Measurements from ENCODE around the gene BTBD10.
A peak's percentile ranks its signal among the peaks of the same experiment; 100 is the strongest.

Gene BTBD10

GRCh38 chr11:13391217-13391616 lies 71.8 kb downstream of the BTBD10 start:
- no peak for TF ChIP-seq CTCF (IDR thresholded peaks at IDR 0.05; ENCODE audit: borderline replicate concordance, insufficient read depth, low read depth, low read length)

GRCh38 chr11:13388741-13389140 lies 74.3 kb downstream of the BTBD10 start:
- TF ChIP-seq CTCF (IDR thresholded peaks at IDR 0.05; ENCODE audit: borderline replicate concordance, insufficient read depth, low read depth, low read length), result no peak
- no peak overlapping the region for H3K4me3 ChIP-seq (ENCODE audit: low read depth, low read length)

More at GRCh38 chr11:13391217-13391616, 71.8 kb downstream of the BTBD10 start:
- no peak overlapping the region for H3K4me3 ChIP-seq (ENCODE audit: low read depth, low read length)

GRCh38 chr11:13386567-13386966 lies 76.5 kb downstream of the BTBD10 start:
- no peak for TF ChIP-seq CTCF (IDR thresholded peaks at IDR 0.05; ENCODE audit: borderline replicate concordance, insufficient read depth, low read depth, low read length)

GRCh38 chr11:13384908-13385640 lies 77.9 kb downstream of the BTBD10 start:
- no peak overlapping the region for H3K4me3 ChIP-seq (ENCODE audit: low read depth, low read length)
- peak; percentile 52; the same call in 1 of the 2 replicates for TF ChIP-seq CTCF (IDR thresholded peaks at IDR 0.05; ENCODE audit: borderline replicate concordance, insufficient read depth, low read depth, low read length)

More at GRCh38 chr11:13386567-13386966, 76.5 kb downstream of the BTBD10 start:
- H3K4me3 ChIP-seq (ENCODE audit: low read depth, low read length), result no peak overlapping the region

GRCh38 chr11:13382751-13383150 lies 80.3 kb downstream of the BTBD10 start:
- no peak overlapping the region for H3K4me3 ChIP-seq (ENCODE audit: low read depth, low read length)
- no peak for TF ChIP-seq CTCF (IDR thresholded peaks at IDR 0.05; ENCODE audit: borderline replicate concordance, insufficient read depth, low read depth, low read length)

GRCh38 chr11:13380731-13381130 lies 82.3 kb downstream of the BTBD10 start:
- no peak overlapping the region for H3K4me3 ChIP-seq (ENCODE audit: low read depth, low read length)

More at GRCh38 chr11:13380731-13381130, 82.3 kb downstream of the BTBD10 start:
- no peak for TF ChIP-seq CTCF (IDR thresholded peaks at IDR 0.05; ENCODE audit: borderline replicate concordance, insufficient read depth, low read depth, low read length)

Data from GM12875 (cell line).